EL (cell line): Measurements from ENCODE around the gene TMPRSS9.

ENCODE experiments used
- DNase-seq: peaks from one replicate; pipeline ENCODE4 v3.0.0-alpha.2; 2016

The TMPRSS9 gene

DNA sequence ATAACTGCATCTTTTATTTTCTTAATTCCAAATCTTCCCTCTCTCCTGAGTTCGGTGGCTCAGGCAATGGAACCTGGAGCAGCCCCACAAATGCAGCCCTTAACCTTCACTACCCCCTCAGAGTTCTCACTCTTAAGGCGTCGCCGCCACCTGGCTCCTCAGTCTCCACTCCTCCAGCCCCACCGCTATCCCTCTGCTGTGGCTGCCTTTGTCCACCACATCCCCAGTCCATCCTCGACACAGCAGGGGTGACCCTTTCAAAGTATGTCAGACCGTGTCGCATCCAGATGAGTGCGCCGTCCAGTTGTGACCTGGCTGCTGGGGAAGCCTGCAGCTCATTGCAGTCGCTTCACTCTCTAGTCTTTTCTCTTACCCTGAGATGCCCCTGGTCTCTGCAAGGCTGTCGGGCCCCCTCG is 30.6 kb upstream of the TMPRSS9 start:
- DNase-seq = no peak

GRCh38 chr19:2330255-2330631 is 29.8 kb upstream of the TMPRSS9 start:
- DNase-seq = no peak

- no peak for DNase-seq
Observed at GRCh38 chr19:2330632-2331284, 29.3 kb upstream of the TMPRSS9 start.

GRCh38 chr19:2331601-2332246 is 28.3 kb upstream of the TMPRSS9 start:
- DNase-seq = no peak

DNA sequence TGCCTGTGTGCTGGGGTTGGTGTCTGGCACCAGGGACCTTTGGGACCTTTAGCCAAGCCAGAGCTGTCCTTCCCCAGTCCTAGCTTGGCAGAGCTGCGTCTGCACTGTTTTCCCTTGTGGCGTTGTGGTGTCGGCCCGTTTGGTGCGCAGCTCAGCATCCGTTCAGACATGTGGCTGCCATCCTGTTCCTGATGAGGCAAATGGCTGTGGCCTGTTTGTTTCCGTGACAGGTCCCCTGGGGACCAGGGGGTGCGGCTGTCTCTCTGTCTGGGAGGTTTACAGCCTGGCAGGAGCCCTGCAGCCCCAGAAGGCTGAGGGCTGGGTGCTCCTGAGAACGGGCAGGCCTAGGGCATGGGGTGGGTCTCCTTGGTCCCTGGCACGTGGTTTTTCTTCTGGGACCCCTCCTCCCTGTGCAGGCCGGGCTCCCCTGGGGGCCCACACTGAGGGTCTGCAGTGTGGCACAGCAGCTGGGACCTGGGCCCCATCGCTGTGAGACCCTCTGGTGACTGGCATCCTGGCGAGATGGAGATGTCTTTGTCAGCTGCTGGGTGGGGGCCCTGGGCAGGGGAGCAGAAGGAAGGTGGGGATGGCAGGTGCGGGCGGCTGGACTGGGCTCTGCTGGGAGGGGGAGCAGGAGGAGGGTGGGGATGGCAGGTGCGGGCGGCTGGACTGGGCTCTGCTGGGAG is 27.6 kb upstream of the TMPRSS9 start:
- no peak for DNase-seq

DNA sequence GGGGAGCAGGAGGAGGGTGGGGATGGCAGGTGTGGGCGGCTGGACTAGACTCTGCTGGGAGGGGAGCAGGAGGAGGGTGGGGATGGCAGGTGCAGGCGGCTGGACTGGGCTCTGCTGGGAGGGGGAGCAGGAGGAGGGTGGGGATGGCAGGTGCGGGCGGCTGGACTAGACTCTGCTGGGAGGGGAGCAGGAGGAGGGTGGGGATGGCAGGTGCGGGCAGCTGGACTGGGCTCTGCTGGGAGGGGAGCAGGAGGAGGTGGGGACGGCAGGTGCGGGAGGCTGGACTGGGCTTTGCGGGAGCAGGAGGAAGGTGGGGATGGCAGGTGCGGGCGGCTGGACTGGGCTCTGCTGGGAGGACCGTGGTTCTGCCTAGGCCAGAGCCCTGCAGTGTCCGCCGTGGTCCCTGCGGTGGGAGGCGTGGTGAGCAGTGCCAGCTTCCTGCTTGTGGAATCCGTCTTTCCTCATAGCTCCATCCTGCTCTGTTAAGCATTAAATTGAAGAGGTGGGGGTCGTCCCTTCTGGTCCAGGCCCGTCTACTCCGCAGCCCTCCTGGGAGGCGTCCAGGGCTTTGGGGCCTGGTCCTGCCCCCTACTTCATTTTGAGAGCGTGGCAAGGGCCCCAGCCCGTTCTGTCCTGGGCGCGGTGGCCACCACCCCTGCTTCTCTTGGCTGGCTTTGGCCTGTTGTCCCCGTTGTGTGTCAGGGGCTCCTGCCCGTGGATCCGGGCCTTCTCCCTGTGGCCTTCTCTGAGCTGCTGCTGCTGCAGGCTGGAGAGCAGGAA is 26.8 kb upstream of the TMPRSS9 start:
- DNase-seq = no peak

DNA sequence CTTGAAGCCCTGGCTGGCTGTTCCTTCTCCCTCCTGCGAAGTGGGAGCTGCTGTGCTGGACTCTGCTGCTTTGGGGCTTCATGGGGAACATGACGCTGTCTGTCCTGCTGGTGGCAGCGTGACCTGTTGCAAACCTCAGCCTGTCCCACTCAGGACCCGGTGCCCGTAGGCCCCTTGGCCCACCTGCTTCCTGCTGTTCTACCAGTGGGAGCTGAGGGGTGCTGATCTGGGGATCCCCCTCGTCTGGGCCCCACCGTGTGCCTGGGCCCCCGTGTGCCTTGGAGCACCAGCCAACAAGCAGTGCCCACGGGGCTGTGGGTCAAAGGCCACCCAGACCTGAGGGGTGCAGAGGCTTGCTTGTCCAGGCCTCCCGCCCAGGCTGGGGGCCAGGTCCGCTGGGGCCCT is 26.3 kb upstream of the TMPRSS9 start:
- no peak for DNase-seq

DNA sequence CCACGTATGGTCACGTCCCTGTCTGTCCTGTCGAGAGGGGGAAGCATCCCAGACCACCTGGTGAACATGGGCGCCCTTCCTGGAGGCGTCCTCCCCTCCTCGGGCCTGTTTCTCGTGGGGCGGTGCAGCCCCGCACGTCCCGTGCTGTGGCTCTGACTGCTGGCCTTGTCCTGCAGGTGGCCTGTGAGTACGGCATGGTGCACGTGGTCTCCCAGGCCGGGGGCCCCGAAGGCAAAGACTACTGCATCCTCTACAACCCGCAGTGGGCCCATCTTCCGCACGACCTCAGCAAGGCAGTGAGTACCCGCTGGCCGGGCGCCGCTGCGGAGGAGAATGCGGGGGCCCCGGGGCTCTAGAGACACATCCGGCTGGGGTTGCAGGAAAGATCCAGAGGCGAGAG is 25.6 kb upstream of the TMPRSS9 start:
- no peak for DNase-seq

- DNase-seq = no peak
Observed at GRCh38 chr19:2334986-2335846, 24.8 kb upstream of the TMPRSS9 start.

DNA sequence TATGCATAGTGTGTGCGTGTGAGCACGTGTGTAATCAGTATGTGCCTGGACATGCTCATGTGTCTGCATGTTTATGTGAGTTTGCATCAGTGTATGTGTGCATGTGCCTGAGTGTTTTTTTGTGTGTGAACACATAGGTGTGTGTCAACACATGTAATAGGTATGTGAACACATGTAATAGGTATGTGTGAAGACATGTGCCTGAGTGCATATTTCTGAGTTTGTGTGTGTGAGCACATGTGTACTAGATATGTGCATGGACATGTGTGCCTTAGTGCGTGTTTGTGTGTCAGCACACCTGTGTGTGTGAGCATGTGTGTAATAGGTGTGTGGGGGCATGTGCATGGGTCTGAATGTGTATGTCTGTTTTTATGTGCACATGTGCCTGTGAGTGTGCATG is 24.2 kb upstream of the TMPRSS9 start:
- DNase-seq = no peak

- no peak for DNase-seq
Observed at GRCh38 chr19:2336528-2337328, 23.3 kb upstream of the TMPRSS9 start.

- DNase-seq = no peak
Observed at GRCh38 chr19:2337329-2337707, 22.7 kb upstream of the TMPRSS9 start.

DNA sequence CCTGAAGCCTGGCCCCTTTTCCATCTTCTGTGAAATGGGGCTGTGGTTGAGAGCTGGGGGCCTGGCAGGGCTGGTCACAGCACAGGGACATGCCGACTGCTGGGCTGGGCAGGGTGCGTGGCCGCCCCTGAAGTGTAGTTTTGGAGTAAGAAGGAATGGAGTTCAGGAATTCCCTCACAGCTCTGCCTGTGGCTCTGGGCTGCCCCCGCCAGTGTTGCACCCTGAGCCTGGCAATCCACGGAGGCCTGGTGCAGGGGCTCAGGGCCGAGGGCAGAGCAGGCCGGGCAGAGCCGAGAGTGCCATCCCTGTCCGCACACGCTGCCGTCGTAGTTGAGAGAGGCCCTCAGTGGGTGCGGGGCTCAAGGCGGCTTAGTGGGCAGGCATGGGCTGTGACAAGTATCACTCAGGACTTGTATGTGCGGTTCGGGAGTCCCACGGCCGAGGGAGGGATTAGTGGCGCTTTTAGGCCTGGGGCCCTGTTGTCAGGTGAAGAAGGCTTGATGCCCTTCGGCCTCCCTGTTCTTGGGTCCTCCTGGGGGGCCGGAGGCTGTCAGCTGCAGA is 21.9 kb upstream of the TMPRSS9 start:
- no peak for DNase-seq

GRCh38 chr19:2338751-2339643 is 21.1 kb upstream of the TMPRSS9 start:
- DNase-seq = no peak

GRCh38 chr19:2339644-2340310 is 20.3 kb upstream of the TMPRSS9 start:
- DNase-seq = no peak

DNA sequence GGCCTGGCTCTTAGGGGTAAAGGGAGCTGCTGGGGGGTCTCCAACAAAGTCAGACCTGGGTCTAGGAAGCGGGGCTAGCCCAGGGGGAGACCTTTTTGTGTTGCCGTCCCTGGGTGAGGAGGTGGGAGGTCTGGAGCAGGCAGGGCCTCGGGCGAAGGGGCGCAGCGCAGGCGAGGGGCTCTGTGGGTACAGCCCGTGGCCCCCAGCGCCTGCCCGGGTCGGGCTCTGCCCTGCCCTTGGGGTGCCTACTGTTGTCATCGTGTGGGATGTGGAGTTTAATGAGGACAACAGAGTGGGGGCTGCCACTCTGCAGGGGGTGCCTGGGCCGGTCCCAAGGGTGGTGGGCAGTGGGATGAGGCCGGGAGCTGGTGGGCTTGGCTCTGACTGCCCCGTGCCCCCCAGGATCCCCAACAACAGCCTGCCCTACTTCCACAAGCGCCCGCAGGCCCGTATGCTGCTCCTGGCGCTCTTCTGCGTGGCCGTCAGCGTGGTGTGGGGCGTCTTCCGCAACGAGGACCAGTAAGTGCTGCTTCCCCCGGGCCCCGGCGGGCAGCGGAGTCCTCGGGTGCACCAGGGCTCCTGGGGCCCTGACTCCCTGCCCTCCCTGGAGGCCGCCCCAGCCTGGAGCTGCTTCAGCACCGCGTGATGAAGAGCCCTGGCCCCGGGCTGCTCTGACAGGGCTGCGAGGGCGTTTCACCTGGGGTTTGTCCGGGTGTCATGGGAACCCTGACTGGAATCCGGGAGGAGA is 19.4 kb upstream of the TMPRSS9 start:
- DNase-seq = no peak

DNA sequence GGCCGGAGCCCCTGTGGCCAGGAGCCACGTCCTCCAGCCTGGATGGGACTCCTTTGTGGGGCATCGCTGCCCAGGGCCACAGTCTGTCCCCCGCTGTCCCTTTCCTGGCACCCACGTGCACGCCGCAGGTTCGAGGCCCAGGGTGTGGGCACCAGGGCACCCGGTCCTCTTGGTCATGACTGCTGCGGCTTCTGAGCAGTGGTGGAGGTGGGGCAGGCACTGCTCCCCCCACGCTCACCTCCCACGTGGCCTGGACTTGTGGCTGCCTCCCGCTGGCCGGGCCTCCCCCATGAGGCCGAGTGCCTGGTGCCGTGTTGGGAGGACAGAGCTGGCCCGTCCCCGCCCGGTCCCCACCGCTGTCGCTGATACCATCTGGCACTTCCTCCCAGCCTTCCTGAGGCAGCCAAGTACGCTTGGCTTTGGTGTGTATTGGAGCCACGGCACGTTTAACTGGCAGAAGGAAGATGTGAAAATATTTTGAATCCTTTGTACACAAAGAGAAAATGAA is 18.8 kb upstream of the TMPRSS9 start:
- DNase-seq = no peak

DNA sequence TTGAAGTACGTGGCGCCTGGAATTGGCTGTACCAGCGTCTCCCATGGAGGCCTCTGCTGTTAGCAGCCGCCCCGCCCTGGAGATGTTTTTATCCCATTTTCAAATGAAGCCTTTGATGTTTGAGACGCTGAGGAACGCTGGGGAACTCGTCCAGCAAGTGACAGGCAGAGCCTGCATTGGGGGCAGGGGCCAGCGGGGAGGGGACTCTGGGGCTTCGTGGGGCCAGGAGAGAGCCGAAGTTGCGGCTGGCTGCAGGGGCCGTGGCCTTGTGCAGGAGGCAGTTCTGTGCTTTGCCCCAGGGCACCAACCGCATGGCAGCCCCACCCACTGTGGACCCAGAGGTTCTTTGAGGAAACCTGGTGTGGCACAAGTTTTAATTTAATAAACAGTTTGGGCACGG is 18.1 kb upstream of the TMPRSS9 start:
- DNase-seq = no peak
